Keratinocyte (primary cell): ENCODE data around the gene PVR. TPM values are rescaled to one million over a fixed set of nuclear protein-coding genes. Genes with fewer than 3 reads are reported as not detected.

ENCODE experiments used
- DNase-seq: peaks from one replicate; pipeline ENCODE4 v3.0.0-alpha.2; 2011; ENCODE audit warnings: low read depth, missing footprints, low spot score
- FAIRE-seq: peaks from 2 replicates; lab custom pipeline; 2011; peaks lifted over from hg19 to GRCh38; lab: Jason Lieb, UNC
- H2AFZ ChIP-seq: 2 replicates; pipeline ENCODE4 v1.6.0; 2012; ENCODE audit warnings: low read length, control low read depth, inconsistent platforms; ENCODE audit not compliant: control insufficient read depth
- H3K27ac ChIP-seq: 2 replicates; pipeline ENCODE4 v1.5.1; 2011; ENCODE audit warnings: low read length; ENCODE audit not compliant: control insufficient read depth, insufficient read depth
- H3K27me3 ChIP-seq: 3 replicates; pipeline ENCODE4 v1.6.0; 2011; ENCODE audit warnings: low read length; ENCODE audit not compliant: control insufficient read depth, insufficient read depth; ENCODE audit errors: extremely low read depth
- H3K36me3 ChIP-seq, 2 experiments: 2 replicates in 1 of 2; 3 replicates in 1 of 2; pipeline ENCODE4 v1.5.1; 2011; ENCODE audit warnings: low read length in 2 of 2, mild to moderate bottlenecking in 1 of 2; ENCODE audit not compliant: control insufficient read depth in 2 of 2, insufficient read depth in 2 of 2; ENCODE audit errors: extremely low read depth in 1 of 2
- H3K4me1 ChIP-seq: 3 replicates; pipeline ENCODE4 v1.5.1; 2011; ENCODE audit warnings: low read length; ENCODE audit not compliant: control insufficient read depth, insufficient read depth; ENCODE audit errors: extremely low read depth
- H3K4me2 ChIP-seq: 3 replicates; pipeline ENCODE4 v1.6.0; 2011; ENCODE audit warnings: low read depth, low read length; ENCODE audit not compliant: control insufficient read depth, insufficient read depth; ENCODE audit errors: extremely low read depth
- H3K4me3 ChIP-seq, 3 experiments: fragments of 200-600 bp in 1 of 3; sonication (generic) in 1 of 3; 2 replicates in 2 of 3; 3 replicates in 1 of 3; pipeline ENCODE4 v1.5.1; 2011 to 2016; ENCODE audit warnings: low read length in 3 of 3, mild to moderate bottlenecking in 3 of 3, control low read depth in 2 of 3, inconsistent platforms in 1 of 3, low read depth in 1 of 3, mixed read lengths in 1 of 3, mixed run types in 1 of 3, moderate library complexity in 1 of 3; ENCODE audit not compliant: control insufficient read depth in 2 of 3, insufficient read depth in 2 of 3; ENCODE audit errors: extremely low read depth in 1 of 3
- H3K79me2 ChIP-seq: 2 replicates; pipeline ENCODE4 v1.6.0; 2012; ENCODE audit warnings: low read length; ENCODE audit not compliant: control insufficient read depth, insufficient read depth
- H3K9ac ChIP-seq: 3 replicates; pipeline ENCODE4 v1.6.0; 2011; ENCODE audit warnings: low read length; ENCODE audit not compliant: control insufficient read depth, insufficient read depth; ENCODE audit errors: extremely low read depth
- H3K9me1 ChIP-seq: 3 replicates; pipeline ENCODE4 v1.6.0; 2011; ENCODE audit warnings: low read length; ENCODE audit not compliant: control insufficient read depth, insufficient read depth; ENCODE audit errors: extremely low read depth
- H3K9me3 ChIP-seq: 2 replicates; pipeline ENCODE4 v1.5.1; 2012; ENCODE audit warnings: low read depth, low read length; ENCODE audit not compliant: control insufficient read depth
- H4K20me1 ChIP-seq: 3 replicates; pipeline ENCODE4 v1.6.0; 2011; ENCODE audit warnings: low read length; ENCODE audit not compliant: control insufficient read depth, insufficient read depth; ENCODE audit errors: extremely low read depth
- CTCF ChIP-seq, 3 experiments: IDR thresholded peaks in 1 of 3; conservative IDR thresholded peaks in 1 of 3; optimal IDR thresholded peaks in 1 of 3; 2 replicates in 2 of 3; 3 replicates in 1 of 3; pipeline versions ENCODE3 to v1.5.1; 2011; ENCODE audit warnings: low read length in 3 of 3, mild to moderate bottlenecking in 3 of 3, moderate library complexity in 2 of 3, control low read depth in 1 of 3, inconsistent platforms in 1 of 3; ENCODE audit not compliant: insufficient read depth in 2 of 3; ENCODE audit errors: extremely low read depth in 1 of 3
- EZH2 ChIP-seq: IDR thresholded peaks from one replicate; pipeline ENCODE4 v1.6.1; 2012; ENCODE audit warnings: inconsistent platforms, mild to moderate bottlenecking, low read length, moderate library complexity
- dilution Hi-C: fragments of 300-500 bp; cut with MboI; formaldehyde crosslinking; loops from one replicate; pipeline ENCODE4 v1.7.0; 2020; ENCODE audit warnings: low sequenced_read_pairs; ENCODE audit not compliant: extremely low pct_ligation_motif_present
- polyA minus RNA-seq, 3 experiments: library from RNA; depleted of rRNA, polyadenylated mRNA; stranded (reverse); fragments of >200 nt; gene quantifications; 1 replicate in 1 of 3; 2 replicates in 1 of 3; 3 replicates in 1 of 3; pipeline ENCODE4 v1.2.3, GENCODE V29; 2011
- polyA plus RNA-seq, 5 experiments: library from polyadenylated mRNA; depleted of rRNA in 3 of 5; stranded (reverse) in 3 of 5; stranded (forward) in 1 of 5; unstranded in 1 of 5; fragments of >200 nt; gene quantifications; 1 replicate in 1 of 5; 2 replicates in 3 of 5; 3 replicates in 1 of 5; pipeline versions ENCODE4 v1.2.1 to v1.2.3, GENCODE V29; 2011 to 2012; ENCODE audit warnings: missing spikeins in 2 of 5, low read depth in 1 of 5, low replicate concordance in 1 of 5

The PVR gene, protein sequence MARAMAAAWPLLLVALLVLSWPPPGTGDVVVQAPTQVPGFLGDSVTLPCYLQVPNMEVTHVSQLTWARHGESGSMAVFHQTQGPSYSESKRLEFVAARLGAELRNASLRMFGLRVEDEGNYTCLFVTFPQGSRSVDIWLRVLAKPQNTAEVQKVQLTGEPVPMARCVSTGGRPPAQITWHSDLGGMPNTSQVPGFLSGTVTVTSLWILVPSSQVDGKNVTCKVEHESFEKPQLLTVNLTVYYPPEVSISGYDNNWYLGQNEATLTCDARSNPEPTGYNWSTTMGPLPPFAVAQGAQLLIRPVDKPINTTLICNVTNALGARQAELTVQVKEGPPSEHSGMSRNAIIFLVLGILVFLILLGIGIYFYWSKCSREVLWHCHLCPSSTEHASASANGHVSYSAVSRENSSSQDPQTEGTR
- 48.1 to 80.4 TPM (median 65.6 TPM) in 3 replicates for polyA plus RNA-seq
- 18.3 TPM for polyA plus RNA-seq (2011; ENCODE audit: low read depth)
- 41.1 and 42.5 TPM in 2 replicates for polyA plus RNA-seq (2011; cell fraction: cytosol; rRNA removed)
- polyA plus RNA-seq (2011; cell fraction: nucleus; rRNA removed), result 162 and 176 TPM in 2 replicates
- polyA plus RNA-seq (2012; ENCODE audit: low replicate concordance), result 37.2 and 57.2 TPM in 2 replicates
- 76.2 to 101 TPM (median 83.2 TPM) in 3 replicates for polyA minus RNA-seq
- 57.6 TPM for polyA minus RNA-seq (2011; cell fraction: cytosol; rRNA and poly(A)+ RNA removed)
- polyA minus RNA-seq (2011; cell fraction: nucleus; rRNA and poly(A)+ RNA removed), result 147 and 148 TPM in 2 replicates

GRCh38 chr19:44643605-44644401 lies at the start of gene PVR:
TSS of gene PVR (plus strand) at chr19:44643910. CDS start at chr19:44644097, 187 bp downstream.
- DNase-seq (peak; percentile 71), FAIRE-seq (no peak)
- peak in 1 of 3 experiments; percentile 17 for TF ChIP-seq CTCF (optimal IDR thresholded peaks at IDR 0.05 in 1 of 3, IDR thresholded peaks at IDR 0.05 in 1 of 3, conservative IDR thresholded peaks at IDR 0.05 in 1 of 3; ENCODE audit: extremely low read depth in 1 of 3, insufficient read depth in 2 of 3, low read length in 3 of 3)
- no peak for TF ChIP-seq EZH2
- Histone ChIP-seq H3K79me2 (peaks cover 42% of the 10 kb centered on the region), H3K9me3 (no peaks in the 10 kb centered on the region), H3K9ac (peak within 1 kb of the TSS; percentile 90), H4K20me1 (peaks cover 13% of the 10 kb centered on the region), H3K4me3 (peak within 1 kb of the TSS; percentile 75 to 98 (median 88)), H3K9me1 (peaks cover 3% of the 10 kb centered on the region), H3K4me1 (peaks cover 32% of the 10 kb centered on the region), H3K27ac (peak within 1 kb of the TSS; percentile 88), H3K27me3 (no peaks in the 10 kb centered on the region), H3K4me2 (peak within 1 kb of the TSS; percentile 84), H2AFZ (peak within 1 kb of the TSS; percentile 96), H3K36me3 (peaks cover 13 to 21% of the 10 kb centered on the region in 2 experiments)
- dilution Hi-C loops, result no loop called here

DNA sequence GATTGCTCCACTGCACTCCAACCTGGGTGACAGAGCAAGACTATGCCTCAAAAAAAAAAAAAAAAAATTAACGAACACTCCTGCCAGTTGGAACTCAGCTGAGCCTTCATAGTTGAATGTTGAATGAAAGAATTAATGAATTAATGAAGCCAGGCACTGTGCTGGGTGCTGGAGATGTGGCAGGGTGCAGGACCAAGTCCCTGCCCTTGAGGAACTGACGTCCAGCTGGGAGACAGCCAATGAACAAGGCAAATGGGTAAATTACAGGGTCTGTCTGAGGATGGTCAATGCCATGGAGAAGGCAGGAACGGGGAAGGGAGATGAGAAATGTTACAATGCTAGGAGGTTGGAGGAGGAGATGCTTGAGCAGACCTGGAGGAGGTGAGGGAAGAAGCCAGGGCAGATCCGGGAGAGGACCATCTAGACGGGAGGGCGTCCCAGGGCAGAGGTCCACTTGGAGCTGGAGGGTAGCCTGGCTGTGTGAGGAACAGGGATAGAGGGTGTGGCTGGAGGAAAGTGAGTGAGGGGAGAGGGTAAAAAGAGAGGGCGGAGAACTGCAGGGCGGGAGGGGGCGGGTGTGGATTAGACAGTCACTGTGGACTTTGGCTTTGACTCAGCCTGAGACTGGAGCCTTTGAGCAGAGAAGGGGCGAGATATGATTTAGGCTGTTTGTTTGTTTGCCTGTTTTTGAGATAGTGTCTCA lies 47.1 kb upstream of the PVR start:
- H3K27me3 ChIP-seq, result peaks cover 4% of the 10 kb centered on the region

More for the DNA sequence above, 47.1 kb upstream of the PVR start:
- no peaks in the 10 kb centered on the region for H4K20me1 ChIP-seq
- no peaks in the 10 kb centered on the region for H3K79me2 ChIP-seq
- no peaks in the 10 kb centered on the region for H3K9me3 ChIP-seq
- no peak overlapping the region for H3K4me2 ChIP-seq
- DNase-seq, result no peak
- no peaks in the 10 kb centered on the region for H3K9me1 ChIP-seq
- TF ChIP-seq EZH2 (no peak), CTCF (optimal IDR thresholded peaks at IDR 0.05 in 1 of 3, IDR thresholded peaks at IDR 0.05 in 1 of 3, conservative IDR thresholded peaks at IDR 0.05 in 1 of 3; ENCODE audit: extremely low read depth in 1 of 3, insufficient read depth in 2 of 3, low read length in 3 of 3) (no peak)
- dilution Hi-C loops, result no loop called here
- H3K9ac ChIP-seq, result no peak overlapping the region
- H3K4me1 ChIP-seq, result peaks cover 3% of the 10 kb centered on the region
- H2AFZ ChIP-seq, result no peak overlapping the region
- no peak overlapping the region for H3K27ac ChIP-seq
- H3K4me3 ChIP-seq, result no peak overlapping the region
- no peaks in the 10 kb centered on the region for H3K36me3 ChIP-seq
- FAIRE-seq, result no peak
